GM21367 (cell line): ENCODE results near the gene USP15.
A peak's percentile ranks its signal among the peaks of the same experiment; 100 is the strongest.

Source experiments
- ATAC-seq: cut with Tn5 transposase; IDR thresholded peaks from one replicate; pipeline ENCODE4 v1.9.1; 2021; ENCODE audit not compliant: unreplicated experiment

Gene USP15

GRCh38 chr12:62256408-62257096, 3.7 kb upstream of the USP15 start:
- no peak for ATAC-seq

GRCh38 chr12:62258231-62258630, 2.0 kb upstream of the USP15 start:
- no peak for ATAC-seq

- peak; percentile 14 for ATAC-seq
Measured at GRCh38 chr12:62258941-62259630, 1.1 kb upstream of the USP15 start.

- ATAC-seq = peak; percentile 8
Measured at GRCh38 chr12:62259631-62259992, 592 bp upstream of the USP15 start.

- ATAC-seq = peak; percentile 41
Measured at GRCh38 chr12:62260733-62261683, 804 bp downstream of the USP15 start.

- ATAC-seq = no peak
Measured at GRCh38 chr12:62261876-62262517, 1.8 kb downstream of the USP15 start.

GRCh38 chr12:62263232-62263631, 3.0 kb downstream of the USP15 start:
- ATAC-seq = no peak

- ATAC-seq = no peak
Measured at GRCh38 chr12:62263966-62264365, 3.8 kb downstream of the USP15 start.

- ATAC-seq = no peak
Measured at GRCh38 chr12:62264706-62265105, 4.5 kb downstream of the USP15 start.

- no peak for ATAC-seq
Measured at GRCh38 chr12:62265511-62265910, 5.3 kb downstream of the USP15 start.

- no peak for ATAC-seq
Measured at GRCh38 chr12:62267026-62267425, 6.8 kb downstream of the USP15 start.

GRCh38 chr12:62267480-62267879, 7.3 kb downstream of the USP15 start:
- ATAC-seq = peak; percentile 30

- ATAC-seq = no peak
Measured at GRCh38 chr12:62268956-62269355, 8.8 kb downstream of the USP15 start.

- ATAC-seq = no peak
Measured at GRCh38 chr12:62269464-62270228, 9.4 kb downstream of the USP15 start.

- no peak for ATAC-seq
Measured at GRCh38 chr12:62270384-62270783, 10.2 kb downstream of the USP15 start.

- no peak for ATAC-seq
Measured at GRCh38 chr12:62270872-62271271, 10.7 kb downstream of the USP15 start.

- ATAC-seq = no peak
Measured at GRCh38 chr12:62272936-62273552, 12.8 kb downstream of the USP15 start.

- ATAC-seq = no peak
Measured at GRCh38 chr12:62273724-62274380, 13.6 kb downstream of the USP15 start.

- ATAC-seq = no peak
Measured at GRCh38 chr12:62278022-62278421, 17.8 kb downstream of the USP15 start.
